Keratinocyte (primary cell): ENCODE data around the gene FCSK. TPM values are rescaled to one million over a fixed set of nuclear protein-coding genes. Genes with fewer than 3 reads are reported as not detected.

Source experiments
- DNase-seq: peaks from one replicate; pipeline ENCODE4 v3.0.0-alpha.2; 2011; ENCODE audit warnings: low read depth, missing footprints, low spot score
- FAIRE-seq: peaks from 2 replicates; lab custom pipeline; 2011; peaks lifted over from hg19 to GRCh38; lab: Jason Lieb, UNC
- H2AFZ ChIP-seq: 2 replicates; pipeline ENCODE4 v1.6.0; 2012; ENCODE audit warnings: low read length, control low read depth, inconsistent platforms; ENCODE audit not compliant: control insufficient read depth
- H3K27ac ChIP-seq: 2 replicates; pipeline ENCODE4 v1.5.1; 2011; ENCODE audit warnings: low read length; ENCODE audit not compliant: control insufficient read depth, insufficient read depth
- H3K27me3 ChIP-seq: 3 replicates; pipeline ENCODE4 v1.6.0; 2011; ENCODE audit warnings: low read length; ENCODE audit not compliant: control insufficient read depth, insufficient read depth; ENCODE audit errors: extremely low read depth
- H3K36me3 ChIP-seq, 2 experiments: 2 replicates in 1 of 2; 3 replicates in 1 of 2; pipeline ENCODE4 v1.5.1; 2011; ENCODE audit warnings: low read length in 2 of 2, mild to moderate bottlenecking in 1 of 2; ENCODE audit not compliant: control insufficient read depth in 2 of 2, insufficient read depth in 2 of 2; ENCODE audit errors: extremely low read depth in 1 of 2
- H3K4me1 ChIP-seq: 3 replicates; pipeline ENCODE4 v1.5.1; 2011; ENCODE audit warnings: low read length; ENCODE audit not compliant: control insufficient read depth, insufficient read depth; ENCODE audit errors: extremely low read depth
- H3K4me2 ChIP-seq: 3 replicates; pipeline ENCODE4 v1.6.0; 2011; ENCODE audit warnings: low read depth, low read length; ENCODE audit not compliant: control insufficient read depth, insufficient read depth; ENCODE audit errors: extremely low read depth
- H3K4me3 ChIP-seq, 3 experiments: fragments of 200-600 bp in 1 of 3; sonication (generic) in 1 of 3; 2 replicates in 2 of 3; 3 replicates in 1 of 3; pipeline ENCODE4 v1.5.1; 2011 to 2016; ENCODE audit warnings: low read length in 3 of 3, mild to moderate bottlenecking in 3 of 3, control low read depth in 2 of 3, inconsistent platforms in 1 of 3, low read depth in 1 of 3, mixed read lengths in 1 of 3, mixed run types in 1 of 3, moderate library complexity in 1 of 3; ENCODE audit not compliant: control insufficient read depth in 2 of 3, insufficient read depth in 2 of 3; ENCODE audit errors: extremely low read depth in 1 of 3
- H3K79me2 ChIP-seq: 2 replicates; pipeline ENCODE4 v1.6.0; 2012; ENCODE audit warnings: low read length; ENCODE audit not compliant: control insufficient read depth, insufficient read depth
- H3K9ac ChIP-seq: 3 replicates; pipeline ENCODE4 v1.6.0; 2011; ENCODE audit warnings: low read length; ENCODE audit not compliant: control insufficient read depth, insufficient read depth; ENCODE audit errors: extremely low read depth
- H3K9me1 ChIP-seq: 3 replicates; pipeline ENCODE4 v1.6.0; 2011; ENCODE audit warnings: low read length; ENCODE audit not compliant: control insufficient read depth, insufficient read depth; ENCODE audit errors: extremely low read depth
- H3K9me3 ChIP-seq: 2 replicates; pipeline ENCODE4 v1.5.1; 2012; ENCODE audit warnings: low read depth, low read length; ENCODE audit not compliant: control insufficient read depth
- H4K20me1 ChIP-seq: 3 replicates; pipeline ENCODE4 v1.6.0; 2011; ENCODE audit warnings: low read length; ENCODE audit not compliant: control insufficient read depth, insufficient read depth; ENCODE audit errors: extremely low read depth
- CTCF ChIP-seq, 3 experiments: IDR thresholded peaks in 1 of 3; conservative IDR thresholded peaks in 1 of 3; optimal IDR thresholded peaks in 1 of 3; 2 replicates in 2 of 3; 3 replicates in 1 of 3; pipeline versions ENCODE3 to v1.5.1; 2011; ENCODE audit warnings: low read length in 3 of 3, mild to moderate bottlenecking in 3 of 3, moderate library complexity in 2 of 3, control low read depth in 1 of 3, inconsistent platforms in 1 of 3; ENCODE audit not compliant: insufficient read depth in 2 of 3; ENCODE audit errors: extremely low read depth in 1 of 3
- EZH2 ChIP-seq: IDR thresholded peaks from one replicate; pipeline ENCODE4 v1.6.1; 2012; ENCODE audit warnings: inconsistent platforms, mild to moderate bottlenecking, low read length, moderate library complexity
- dilution Hi-C: fragments of 300-500 bp; cut with MboI; formaldehyde crosslinking; loops from one replicate; pipeline ENCODE4 v1.7.0; 2020; ENCODE audit warnings: low sequenced_read_pairs; ENCODE audit not compliant: extremely low pct_ligation_motif_present
- polyA plus RNA-seq, 5 experiments: library from polyadenylated mRNA; depleted of rRNA in 3 of 5; stranded (reverse) in 3 of 5; stranded (forward) in 1 of 5; unstranded in 1 of 5; fragments of >200 nt; gene quantifications; 1 replicate in 1 of 5; 2 replicates in 3 of 5; 3 replicates in 1 of 5; pipeline versions ENCODE4 v1.2.1 to v1.2.3, GENCODE V29; 2011 to 2012; ENCODE audit warnings: missing spikeins in 2 of 5, low read depth in 1 of 5, low replicate concordance in 1 of 5

The FCSK gene
- polyA plus RNA-seq, 1 donor (not counting 4 experiments of a cell fraction or from before 2014, with no cell fraction given): 6.5 TPM

- dilution Hi-C loops: no loop called here
- no peak overlapping the region for H3K9ac ChIP-seq
- FAIRE-seq (no peak), DNase-seq (no peak)
- peaks cover 0 to 5% of the 10 kb centered on the region in 2 experiments for H3K36me3 ChIP-seq
- H3K4me1 ChIP-seq: no peaks in the 10 kb centered on the region
- H3K27ac ChIP-seq: no peak overlapping the region
- no peaks in the 10 kb centered on the region for H3K27me3 ChIP-seq
- no peak for TF ChIP-seq CTCF (optimal IDR thresholded peaks at IDR 0.05 in 1 of 3, IDR thresholded peaks at IDR 0.05 in 1 of 3, conservative IDR thresholded peaks at IDR 0.05 in 1 of 3; ENCODE audit: extremely low read depth in 1 of 3, insufficient read depth in 2 of 3, low read length in 3 of 3)
- TF ChIP-seq EZH2: no peak
- no peak overlapping the region for H3K4me2 ChIP-seq
- no peaks in the 10 kb centered on the region for H3K79me2 ChIP-seq
- H3K9me1 ChIP-seq: peaks cover 2% of the 10 kb centered on the region
- H4K20me1 ChIP-seq: no peaks in the 10 kb centered on the region
- no peak overlapping the region for H3K4me3 ChIP-seq
- H2AFZ ChIP-seq: no peak overlapping the region
- no peaks in the 10 kb centered on the region for H3K9me3 ChIP-seq
Measured at GRCh38 chr16:70421473-70422311, 32.7 kb upstream of the FCSK start.

- H3K4me3 ChIP-seq: no peak overlapping the region
- TF ChIP-seq CTCF (optimal IDR thresholded peaks at IDR 0.05 in 1 of 3, IDR thresholded peaks at IDR 0.05 in 1 of 3, conservative IDR thresholded peaks at IDR 0.05 in 1 of 3; ENCODE audit: extremely low read depth in 1 of 3, insufficient read depth in 2 of 3, low read length in 3 of 3): no peak
- TF ChIP-seq EZH2: no peak
- H3K4me1 ChIP-seq: no peaks in the 10 kb centered on the region
- H3K36me3 ChIP-seq: peaks cover 0 to 5% of the 10 kb centered on the region in 2 experiments
- no peak overlapping the region for H2AFZ ChIP-seq
- no peak overlapping the region for H3K27ac ChIP-seq
- dilution Hi-C loops: no loop called here
- H3K27me3 ChIP-seq: no peaks in the 10 kb centered on the region
- no peak for DNase-seq
- H4K20me1 ChIP-seq: no peaks in the 10 kb centered on the region
- H3K9me3 ChIP-seq: no peaks in the 10 kb centered on the region
- peaks cover 2% of the 10 kb centered on the region for H3K9me1 ChIP-seq
- no peaks in the 10 kb centered on the region for H3K79me2 ChIP-seq
- H3K4me2 ChIP-seq: no peak overlapping the region
- FAIRE-seq: no peak
- H3K9ac ChIP-seq: no peak overlapping the region
Measured at GRCh38 chr16:70422543-70422942, 31.9 kb upstream of the FCSK start.
